SHP77 treated with DMSO at 0.1 percent for 48 hours (cell line): ENCODE results near the gene APELA.
"Not testable (repeated sequence)": the region's sequence is repeated elsewhere in the genome, so short reads cannot be mapped to it uniquely, and the experiment has no call there.

Source experiments
- DNase-seq: peaks from one replicate; lab custom pipeline; 2025; lab: John Stamatoyannopoulos, UW

Gene APELA, protein sequence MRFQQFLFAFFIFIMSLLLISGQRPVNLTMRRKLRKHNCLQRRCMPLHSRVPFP

DNA sequence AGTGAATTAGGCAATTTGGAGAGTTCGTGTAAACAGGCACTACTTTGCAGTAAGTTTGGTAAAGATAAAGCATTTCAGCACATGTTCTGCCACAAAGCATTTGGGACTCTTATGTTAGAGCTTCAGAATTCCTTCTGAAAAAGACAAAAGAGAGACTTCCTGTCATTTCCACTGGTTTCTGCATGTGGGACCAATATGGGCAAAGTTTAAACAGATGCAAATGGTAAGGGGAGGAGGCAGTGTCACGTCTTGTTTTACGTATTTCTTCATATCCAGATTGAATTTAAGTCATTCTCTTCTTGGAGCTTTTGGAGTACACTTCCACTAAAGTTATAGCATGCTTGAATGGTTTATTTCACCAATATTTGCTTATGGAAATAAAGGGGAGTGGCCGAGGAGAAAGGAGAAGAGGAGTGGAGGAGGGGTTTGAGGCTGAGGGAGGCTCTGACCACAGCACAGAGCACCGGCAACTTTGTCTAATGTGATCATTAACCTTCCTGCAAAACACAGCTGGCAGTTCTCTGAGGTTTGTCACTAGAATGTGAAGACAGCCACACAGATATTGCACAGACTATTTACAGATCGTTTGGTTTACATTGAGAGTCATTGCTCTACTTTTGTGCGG is at the start of gene APELA:
TSS of gene APELA (plus strand) at position 479 of the 625 bp plus-strand sequence. CDS start 154 bp downstream, outside the sequence.
- no peak for DNase-seq

DNA sequence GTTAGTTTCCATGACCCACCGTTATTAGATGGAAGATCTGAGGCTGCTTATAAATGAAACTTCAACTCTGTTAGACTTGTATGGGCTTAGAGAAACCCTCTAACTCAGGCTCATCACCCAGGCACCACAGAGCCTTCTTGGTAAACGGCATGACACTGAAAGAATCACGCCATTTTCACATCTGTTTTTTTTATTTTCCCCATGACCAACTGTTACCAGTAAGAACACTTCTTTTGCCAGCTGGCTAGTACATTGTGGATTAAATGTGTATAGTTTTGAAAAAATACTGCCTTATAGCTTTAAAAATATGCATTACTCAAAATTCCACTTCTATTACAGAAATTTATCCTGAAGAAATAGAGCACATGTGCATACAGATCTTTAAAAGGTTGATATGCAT is 48.0 kb upstream of the APELA start:
- DNase-seq = no peak

DNA sequence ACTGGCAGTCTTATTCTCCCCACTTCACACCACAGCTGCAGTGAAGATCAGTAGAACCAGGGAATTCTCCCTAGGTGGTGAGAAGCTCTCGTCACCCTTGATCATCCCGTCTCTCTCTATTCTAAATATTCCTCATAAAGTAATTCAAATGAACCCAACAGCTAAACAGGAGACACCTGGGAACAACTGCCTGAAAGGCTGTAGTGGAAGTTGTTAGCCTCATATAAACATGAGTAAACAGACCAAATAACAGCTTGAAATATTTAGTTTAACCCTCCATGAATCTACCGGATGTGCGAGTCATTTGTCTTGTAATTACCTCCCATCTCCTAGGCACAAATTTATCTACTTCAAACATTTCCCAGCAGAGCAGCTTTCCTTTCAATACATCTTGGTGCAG is 30.4 kb upstream of the APELA start:
- no peak for DNase-seq

DNA sequence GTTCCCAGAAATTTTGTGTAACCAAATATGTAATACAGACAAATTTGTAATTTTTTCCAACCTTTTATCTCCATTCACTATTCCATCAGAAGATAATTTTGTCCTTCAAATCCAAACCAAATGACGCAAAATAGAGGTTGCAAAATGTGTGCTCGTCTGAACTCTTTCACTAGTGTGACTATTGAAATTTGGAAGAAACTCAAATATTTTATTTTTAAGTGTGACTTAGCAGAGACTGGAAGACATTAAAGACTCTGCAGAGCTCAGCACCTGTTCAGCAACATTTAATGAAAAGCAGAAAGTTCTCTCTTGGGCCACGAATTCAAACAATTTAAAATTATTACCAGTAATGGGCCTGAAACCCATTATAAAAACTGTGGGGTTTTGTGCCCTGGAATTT is 30.0 kb upstream of the APELA start:
- no peak for DNase-seq

DNA sequence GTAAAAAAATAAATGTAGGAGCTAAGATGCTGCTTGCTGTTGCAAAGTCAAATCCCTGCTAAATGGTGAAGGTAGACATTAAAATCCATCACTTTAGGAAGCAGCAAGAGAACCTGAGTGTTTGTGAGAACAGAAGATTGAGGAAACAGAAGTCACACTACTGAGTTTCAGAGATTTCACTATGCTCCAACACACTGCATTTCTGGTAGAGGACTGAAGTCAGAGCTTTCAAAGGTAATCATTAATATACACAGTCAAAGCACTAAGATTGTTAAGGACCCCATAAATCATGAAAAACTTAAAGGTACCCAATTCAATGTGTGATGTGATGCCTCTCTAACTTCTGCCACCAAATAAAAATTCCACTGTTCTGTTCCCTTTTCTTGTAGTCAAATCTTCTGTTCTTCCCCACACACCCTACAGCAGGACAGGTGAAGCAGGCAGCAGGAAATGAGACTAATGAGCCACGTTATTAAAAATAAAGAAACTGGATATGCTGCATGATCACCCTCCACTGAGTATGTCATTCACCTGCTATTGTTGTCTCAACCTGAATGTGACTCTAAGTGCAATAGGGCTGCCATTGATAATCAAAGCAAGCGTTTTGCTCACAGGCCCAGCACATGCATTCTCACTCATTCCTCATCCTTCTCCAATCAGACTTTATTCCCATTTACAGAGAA is 28.9 kb upstream of the APELA start:
- no peak for DNase-seq

DNA sequence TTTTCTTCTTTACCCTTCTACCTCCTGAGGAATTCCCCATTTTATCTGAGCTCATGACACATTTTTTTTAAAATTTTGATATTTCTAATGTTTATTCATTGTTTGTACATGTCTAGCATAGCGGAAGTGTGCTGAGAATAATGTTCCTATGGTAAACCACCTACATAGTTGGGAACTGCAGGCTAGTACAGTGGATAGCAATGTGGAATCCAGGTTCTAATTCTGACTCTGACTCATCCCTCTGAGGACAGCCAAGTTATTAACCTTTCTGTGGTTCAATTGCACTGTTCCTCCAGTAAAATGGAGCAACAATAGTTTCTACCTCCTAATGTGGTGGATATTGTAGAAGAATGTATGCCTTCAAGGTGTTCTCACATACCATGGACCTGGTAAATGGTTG is 20.6 kb upstream of the APELA start:
- no peak for DNase-seq

DNA sequence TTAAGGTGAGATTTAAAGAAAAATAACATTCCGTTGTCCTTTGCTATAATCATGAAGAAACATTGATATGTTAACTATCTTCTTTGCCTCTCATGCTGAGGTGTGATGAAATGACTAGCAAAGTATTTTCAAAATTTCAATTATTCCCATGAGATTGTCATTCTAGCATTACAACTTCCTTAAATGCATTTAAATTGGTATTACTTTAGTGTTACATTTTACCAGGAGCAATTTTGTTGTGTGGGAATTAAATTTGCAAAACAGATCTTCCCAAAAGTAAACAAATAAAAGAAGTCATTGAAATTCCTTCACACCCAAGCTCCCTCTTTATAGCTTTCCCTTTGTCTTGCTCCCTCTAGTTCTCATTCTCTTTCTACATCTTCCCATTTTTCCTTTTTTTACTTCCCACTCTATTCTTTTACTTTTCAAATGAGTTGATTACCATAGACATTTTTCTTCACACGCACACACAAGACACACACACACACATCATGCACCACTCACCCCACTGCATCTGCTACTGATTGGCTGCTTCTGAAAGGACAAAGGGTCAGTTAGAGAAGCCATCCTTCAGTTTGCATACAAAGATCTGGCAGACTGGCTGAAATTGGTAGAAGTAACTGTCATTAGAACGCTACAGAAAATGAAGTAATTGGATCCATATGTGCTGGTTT is 10.0 kb upstream of the APELA start:
- no peak for DNase-seq

DNA sequence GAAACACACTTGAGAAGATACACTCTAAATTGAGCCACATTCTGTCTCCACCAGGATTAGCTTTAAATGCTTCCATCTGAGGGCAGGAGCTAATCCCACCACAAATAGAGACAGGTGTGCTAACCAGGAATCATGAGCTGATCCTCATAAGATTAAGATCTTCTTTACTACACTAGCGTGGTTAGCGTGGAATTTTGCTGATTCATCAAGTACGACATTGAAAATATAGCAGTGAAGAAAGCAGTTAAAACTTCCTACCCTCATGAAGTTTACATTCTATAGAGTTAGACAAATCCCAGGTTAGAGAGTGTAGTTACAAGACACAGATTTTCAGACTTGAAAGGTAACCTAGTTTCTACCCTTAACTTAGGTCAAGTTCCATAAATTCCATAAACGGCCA is 5.3 kb upstream of the APELA start:
- no peak for DNase-seq

DNA sequence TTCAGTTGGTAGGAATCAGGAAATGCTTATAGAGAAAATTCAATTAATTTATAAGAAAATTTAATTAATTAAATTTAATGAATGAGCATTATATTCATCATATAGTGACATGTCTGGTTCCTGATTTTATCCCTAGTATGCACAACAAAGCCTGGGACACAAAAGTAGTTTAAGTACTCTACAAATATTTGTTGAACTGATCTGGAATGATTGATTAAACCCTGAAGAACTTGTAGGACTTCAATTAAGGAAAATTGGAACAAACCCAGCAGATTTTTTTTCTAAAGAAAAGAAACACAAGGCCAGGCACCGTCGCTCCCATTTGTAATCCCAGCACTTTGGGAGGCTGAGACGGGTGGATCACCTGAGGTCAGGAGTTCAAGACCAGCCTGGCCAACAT is 4.5 kb upstream of the APELA start:
- no peak for DNase-seq

DNA sequence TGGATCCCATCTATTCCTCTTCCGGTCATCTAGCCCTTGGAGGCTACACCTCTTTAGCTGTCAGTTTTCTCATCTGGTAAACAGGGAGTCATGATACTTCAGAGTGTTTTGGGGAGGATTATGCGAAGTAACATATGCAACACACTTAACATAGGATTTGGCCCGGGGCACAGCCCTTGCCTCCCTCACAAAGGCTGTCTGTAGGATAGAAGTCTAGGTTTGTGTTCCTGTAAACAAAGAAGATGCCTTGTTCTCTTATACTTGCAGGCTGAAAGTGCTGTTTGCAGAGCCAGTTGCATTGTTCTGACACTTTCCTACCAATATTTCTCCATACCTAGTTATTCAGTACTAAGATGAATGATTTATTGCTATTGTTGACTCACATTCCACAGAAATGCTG is 2.2 kb upstream of the APELA start:
- DNase-seq = no peak

DNA sequence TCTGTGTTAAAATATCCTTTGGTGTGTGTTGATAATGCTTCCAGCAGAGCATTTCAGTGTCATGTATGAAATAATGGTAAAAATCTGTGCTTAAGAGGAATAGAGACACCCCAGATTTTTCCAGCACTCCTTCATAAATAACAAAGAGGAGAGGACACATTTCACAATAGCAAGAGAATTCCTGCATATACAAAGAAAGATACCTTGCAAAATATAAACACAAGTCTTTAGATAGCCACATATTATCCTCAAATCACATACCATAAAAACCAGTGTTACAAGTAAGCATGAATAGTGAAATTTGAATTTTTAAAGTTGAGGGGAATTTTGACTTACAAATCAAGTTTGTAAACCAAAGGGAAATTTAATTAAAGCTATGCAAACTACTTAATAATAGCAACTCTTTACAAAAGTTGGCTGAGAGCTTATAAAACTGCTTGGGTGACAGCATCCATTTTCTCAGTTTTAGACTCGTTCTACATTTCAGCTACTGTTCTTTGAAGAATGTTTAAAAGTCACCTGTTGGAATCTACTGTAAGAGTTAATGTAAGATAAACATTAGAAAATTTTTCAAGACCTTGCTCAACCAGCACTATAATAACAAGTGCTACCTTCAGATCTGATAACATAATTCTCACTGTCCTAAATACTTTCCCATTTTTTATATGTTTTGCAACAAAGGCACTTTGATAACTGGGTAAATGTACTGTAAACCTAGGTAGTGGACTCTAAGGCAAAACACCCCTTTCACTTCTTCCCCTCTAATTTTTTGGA is 3.7 kb downstream of the APELA start:
- DNase-seq = no peak

DNA sequence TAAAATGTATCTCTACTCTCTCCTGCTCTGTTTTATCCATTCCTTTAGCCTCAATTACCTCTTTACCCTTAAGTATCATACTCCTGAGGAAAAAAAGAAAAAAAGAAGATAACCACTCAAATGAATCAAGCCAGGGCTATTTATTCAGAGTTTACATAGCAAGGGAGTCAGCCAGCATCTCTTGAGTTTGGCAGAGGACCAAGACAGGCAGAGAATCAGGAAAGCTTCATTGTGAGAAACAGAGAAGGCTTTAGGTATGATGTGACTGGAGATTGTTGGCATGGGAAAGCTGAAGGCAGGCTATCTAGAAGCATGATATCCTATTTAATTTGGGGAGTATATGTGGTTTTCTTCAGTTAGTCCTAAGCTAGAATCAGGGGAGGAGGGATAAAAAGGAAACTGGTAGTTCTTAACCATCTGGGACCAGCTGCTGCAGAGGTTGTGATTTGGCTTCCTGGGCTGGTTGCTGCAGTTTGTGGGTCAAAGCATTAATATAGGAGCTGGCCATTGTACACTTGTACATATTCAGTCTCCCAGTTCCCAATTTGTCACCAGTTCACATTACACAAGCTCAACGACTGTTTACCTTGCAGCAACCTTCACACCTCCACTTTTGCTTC is 11.2 kb downstream of the APELA start:
- DNase-seq = no peak

DNA sequence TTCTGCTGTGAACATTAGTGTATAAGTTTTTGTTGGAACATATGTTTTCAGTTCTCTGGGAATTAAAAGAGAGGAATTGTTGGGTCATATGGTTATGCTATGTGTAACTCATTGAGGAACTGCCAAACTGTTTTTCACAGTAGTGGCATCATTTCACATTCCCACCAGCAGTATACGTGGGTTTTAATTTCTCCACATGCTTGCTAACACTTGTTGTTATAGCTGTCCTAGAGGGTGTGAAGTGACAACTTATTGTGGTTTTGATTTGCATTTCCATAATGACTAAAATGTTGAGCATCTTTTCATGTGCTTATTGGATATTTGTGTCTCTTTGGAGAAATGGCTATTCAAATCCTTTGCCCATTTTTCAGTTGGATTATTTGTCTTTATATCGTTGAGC is 13.7 kb downstream of the APELA start:
- no peak for DNase-seq

DNA sequence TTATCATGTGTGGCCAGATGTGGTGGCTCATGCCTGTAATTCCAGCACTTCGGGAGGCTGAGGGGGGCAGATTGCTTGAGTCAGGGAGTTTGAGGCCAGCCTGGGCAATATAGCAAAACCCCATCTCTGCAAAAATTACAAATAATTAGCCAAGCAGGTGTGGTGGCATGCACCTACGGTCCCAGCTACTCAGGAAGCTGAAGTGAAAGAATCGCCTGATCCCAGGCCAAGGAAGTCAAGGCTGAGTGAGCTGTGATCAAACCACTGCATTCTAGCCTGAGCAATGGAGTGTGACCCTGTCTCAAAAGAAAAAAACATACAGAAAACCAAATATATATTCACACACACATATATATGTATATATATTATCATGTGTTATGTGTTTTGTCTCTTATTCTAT is 15.0 kb downstream of the APELA start:
- DNase-seq = no peak

DNA sequence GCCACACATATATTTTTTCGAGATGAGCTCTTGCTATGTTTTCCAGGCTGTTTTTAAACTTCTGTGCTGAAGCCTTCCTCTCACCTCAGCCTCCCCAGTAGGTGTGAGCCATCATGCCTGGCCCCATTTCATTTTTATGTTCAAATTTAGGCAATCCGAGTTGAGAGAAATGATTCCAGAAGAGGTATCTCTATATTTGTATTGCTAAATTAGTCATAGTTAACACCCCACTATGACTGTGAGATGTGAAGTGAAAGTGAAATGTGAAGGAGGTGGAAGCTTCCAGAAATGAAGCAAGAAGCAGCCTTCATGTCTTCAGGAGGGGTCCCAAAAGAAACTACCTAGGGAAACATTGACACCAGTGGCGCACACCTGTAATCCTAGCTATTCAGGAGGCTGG is 17.7 kb downstream of the APELA start:
- DNase-seq = no peak

DNA sequence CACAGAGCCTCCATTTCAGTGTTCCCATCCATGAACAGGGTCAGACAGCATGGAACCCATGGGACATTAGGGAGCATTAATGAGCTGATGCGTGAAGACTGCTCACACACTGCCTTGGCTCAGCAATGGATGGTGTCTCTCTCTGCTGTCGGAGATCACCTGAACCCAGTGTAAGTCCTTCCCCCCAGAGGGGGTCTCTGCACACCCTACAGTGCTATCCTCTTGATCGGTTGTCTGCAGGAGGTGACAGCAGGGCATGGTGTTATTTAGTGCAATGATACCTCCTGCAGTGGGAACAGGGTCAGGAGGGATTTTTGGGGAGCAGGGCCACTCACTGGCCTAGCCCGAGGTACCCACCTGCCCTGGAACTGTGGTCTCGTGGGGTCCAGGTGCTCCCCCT is 25.6 kb downstream of the APELA start:
- no peak for DNase-seq

DNA sequence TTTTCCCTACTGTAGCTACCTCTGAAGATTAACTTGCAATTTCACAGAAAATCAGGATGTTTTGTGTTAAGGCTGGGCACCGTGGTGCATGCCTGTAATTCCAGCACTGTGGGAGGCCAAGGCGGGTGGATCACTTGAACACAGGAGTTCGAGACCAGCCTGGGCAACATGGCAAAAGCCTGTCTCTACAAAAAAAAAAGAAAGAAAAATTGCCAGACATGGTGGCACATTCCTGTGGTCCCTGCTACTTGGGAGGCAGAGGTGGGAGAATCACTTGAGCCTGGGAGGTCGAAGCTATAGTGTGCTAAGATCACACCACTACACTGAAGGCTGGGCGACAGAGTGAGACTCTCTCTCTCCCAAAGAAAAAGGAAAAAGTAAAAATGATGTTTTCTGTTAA is 27.4 kb downstream of the APELA start:
- DNase-seq = no peak

DNA sequence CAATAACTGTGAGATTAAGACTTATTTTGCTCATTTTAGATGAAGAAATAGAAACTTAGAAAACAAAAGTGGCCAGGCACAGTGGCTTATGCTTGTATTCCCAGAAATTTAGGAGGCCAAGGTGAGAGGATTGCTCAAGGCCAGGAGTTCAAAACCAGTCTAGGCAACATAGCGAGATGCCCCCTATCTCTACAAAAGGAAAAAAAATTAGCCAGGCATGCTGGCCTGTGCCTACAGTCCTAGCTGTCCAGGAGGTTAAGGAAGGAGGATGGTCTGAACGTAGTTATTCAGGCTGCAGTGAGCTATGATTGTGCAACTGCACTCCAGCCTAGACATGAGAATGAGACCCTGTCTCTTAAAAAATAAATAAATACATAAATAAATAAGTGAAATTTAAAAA is 28.0 kb downstream of the APELA start:
- no peak for DNase-seq

DNA sequence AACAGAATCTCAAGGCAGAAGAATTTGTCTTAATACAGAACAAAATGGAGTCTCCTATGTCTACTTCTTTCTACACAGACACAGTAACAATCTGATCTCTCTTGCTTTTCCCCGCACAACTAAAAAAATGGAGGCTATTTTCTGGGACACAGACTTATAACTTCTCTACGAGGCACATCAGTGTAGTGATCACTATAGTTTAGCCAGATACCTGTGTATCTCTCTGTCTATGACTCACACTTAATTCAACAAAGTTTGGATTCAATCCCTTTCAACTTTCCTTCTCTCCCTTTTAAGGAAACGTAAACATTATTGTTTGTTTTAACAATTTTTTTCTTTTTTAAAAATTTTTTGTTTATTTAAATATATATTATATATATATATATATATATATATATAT is 29.4 kb downstream of the APELA start:
- DNase-seq = no peak

DNA sequence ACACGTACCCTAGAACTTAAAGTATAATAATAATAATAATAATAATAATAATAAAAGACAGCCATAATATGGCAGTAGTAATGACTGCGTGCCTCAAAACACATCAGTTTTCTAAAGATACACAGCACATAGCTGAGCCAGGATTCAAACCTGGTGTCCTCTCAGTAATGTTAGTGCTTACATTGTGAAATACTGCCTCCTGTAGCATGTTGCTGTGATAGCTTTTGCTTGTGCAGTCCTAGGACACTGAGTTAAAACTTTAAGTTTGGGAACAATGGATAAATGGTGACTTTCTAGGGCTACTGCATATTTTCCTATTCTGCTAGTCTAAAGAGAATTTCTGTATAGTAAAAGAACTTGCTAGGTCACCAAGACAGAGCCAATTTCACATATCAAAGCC is 36.5 kb downstream of the APELA start:
- not testable (repeated sequence) for DNase-seq

DNA sequence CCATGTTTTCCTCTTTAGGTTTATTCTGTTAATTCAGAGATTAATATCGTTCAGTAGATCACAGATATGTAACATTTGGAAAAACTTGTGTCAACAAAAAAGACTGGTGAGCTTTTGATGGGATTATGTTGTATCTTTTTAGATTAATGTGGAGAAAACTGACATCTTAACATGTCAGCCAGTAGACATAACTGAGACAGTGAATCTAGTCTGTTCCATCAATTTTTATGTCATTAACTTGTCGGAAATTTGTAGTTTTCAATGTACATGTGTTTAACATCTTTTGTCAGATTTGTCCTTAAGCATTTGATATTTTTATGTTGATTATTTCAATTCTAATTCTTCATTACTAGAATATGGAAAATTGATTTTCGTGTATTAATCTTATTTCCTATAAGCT is 42.0 kb downstream of the APELA start:
- no peak for DNase-seq

DNA sequence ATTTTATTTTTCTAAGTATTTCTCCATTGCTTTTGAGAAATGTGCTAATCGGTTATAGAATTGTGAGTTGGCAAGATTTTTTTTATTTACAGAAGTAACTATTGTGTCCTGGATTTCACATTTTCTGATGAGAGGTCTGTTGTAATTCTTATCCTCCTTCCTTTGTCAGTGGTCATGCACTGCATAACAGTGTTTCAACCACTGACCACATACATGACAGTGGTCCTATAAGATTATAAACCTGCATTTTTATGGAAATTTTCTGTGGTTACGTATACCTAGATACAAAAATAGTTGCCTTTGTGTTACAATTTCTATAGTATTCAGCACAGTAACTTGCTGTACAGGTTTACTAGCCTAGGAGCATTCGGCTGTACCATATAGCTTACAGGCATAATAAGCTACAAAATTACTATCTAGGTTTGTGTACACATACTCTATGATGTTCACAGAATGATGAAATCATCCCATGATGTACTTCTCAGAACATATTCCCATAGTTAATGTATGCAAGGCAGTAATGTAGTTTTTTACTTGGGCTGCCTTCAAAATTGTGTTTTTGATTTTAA is 47.8 kb downstream of the APELA start:
- DNase-seq = no peak
